HEK293 (cell line): ENCODE measurements around the gene CDK16.

Experiments used
- BCL11A ChIP-seq: fragments of 450-650 bp; formaldehyde crosslinking; IDR thresholded peaks from 2 replicates; pipeline ENCODE4 v1.5.1; 2016; ENCODE audit warnings: low read depth, missing biosample characterization, missing genetic modification characterization
- CTCF ChIP-seq: fragments of 450-650 bp; formaldehyde crosslinking; IDR thresholded peaks from 2 replicates; pipeline ENCODE4 v1.5.1; 2016; ENCODE audit warnings: missing biosample characterization, missing genetic modification characterization
- KLF17 ChIP-seq: fragments of 450-650 bp; formaldehyde crosslinking; IDR thresholded peaks from 2 replicates; pipeline ENCODE4 v1.5.1; 2016; ENCODE audit warnings: missing biosample characterization, missing genetic modification characterization
- MYNN ChIP-seq: fragments of 450-650 bp; formaldehyde crosslinking; IDR thresholded peaks from 2 replicates; pipeline ENCODE4 v1.5.1; 2016; ENCODE audit warnings: missing biosample characterization, missing genetic modification characterization, borderline replicate concordance
- PRDM1 ChIP-seq: fragments of 450-650 bp; formaldehyde crosslinking; IDR thresholded peaks from 2 replicates; pipeline ENCODE4; 2016; ENCODE audit warnings: missing biosample characterization, missing genetic modification characterization
- ZNF362 ChIP-seq: fragments of 450-650 bp; formaldehyde crosslinking; IDR thresholded peaks from 2 replicates; pipeline ENCODE4 v1.5.1; 2016; ENCODE audit warnings: missing biosample characterization, missing genetic modification characterization
- ZNF561 ChIP-seq: fragments of 450-650 bp; IDR thresholded peaks from 2 replicates; pipeline ENCODE4 v1.5.1; 2018; ENCODE audit warnings: missing biosample characterization, missing genetic modification characterization, borderline replicate concordance
- ZNF704 ChIP-seq: fragments of 450-650 bp; formaldehyde crosslinking; IDR thresholded peaks from 2 replicates; pipeline ENCODE4 v1.5.1; 2016; ENCODE audit warnings: missing biosample characterization, missing genetic modification characterization

- TF ChIP-seq CTCF (tag by site-specific recombination) (no peak), PRDM1 (tag by site-specific recombination) (no peak), BCL11A (tag by site-specific recombination) (no peak), MYNN (tag by site-specific recombination) (no peak), ZNF362 (tag by site-specific recombination) (no peak), ZNF704 (tag by site-specific recombination) (no peak), KLF17 (tag by site-specific recombination) (no peak), ZNF561 (no peak)
Observed at GRCh38 chrX:47223476-47224250, 5.2 kb downstream of the CDK16 start.
